EL (cell line): ENCODE measurements around the gene GNG12.

ENCODE experiments used
- DNase-seq: peaks from one replicate; pipeline ENCODE4 v3.0.0-alpha.2; 2016

Gene GNG12

GRCh38 chr1:67839826-67840225 is 6.6 kb upstream of the GNG12 start:
- DNase-seq, result no peak

GRCh38 chr1:67838180-67838910 is 5.1 kb upstream of the GNG12 start:
- DNase-seq, result peak; percentile 39

DNA sequence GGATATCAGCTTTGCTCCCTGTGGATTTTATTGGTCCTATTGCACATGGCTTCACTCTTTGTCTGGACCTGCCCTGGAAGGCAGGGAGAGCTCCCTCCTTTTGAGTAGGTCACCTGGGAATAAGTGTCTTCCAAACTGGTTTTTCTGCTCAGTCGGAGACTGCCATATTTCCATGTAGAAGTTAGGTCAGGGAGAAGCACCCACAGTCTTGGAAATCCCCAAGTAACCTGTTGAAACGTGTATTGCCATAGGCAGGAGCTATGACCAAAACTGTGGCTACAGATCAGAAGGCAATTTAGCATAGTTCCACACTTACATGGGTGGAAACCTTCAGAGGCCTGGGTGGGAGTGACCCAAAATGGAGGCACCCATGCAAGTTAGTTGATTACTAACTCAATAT is 3.5 kb upstream of the GNG12 start:
- no peak for DNase-seq

DNA sequence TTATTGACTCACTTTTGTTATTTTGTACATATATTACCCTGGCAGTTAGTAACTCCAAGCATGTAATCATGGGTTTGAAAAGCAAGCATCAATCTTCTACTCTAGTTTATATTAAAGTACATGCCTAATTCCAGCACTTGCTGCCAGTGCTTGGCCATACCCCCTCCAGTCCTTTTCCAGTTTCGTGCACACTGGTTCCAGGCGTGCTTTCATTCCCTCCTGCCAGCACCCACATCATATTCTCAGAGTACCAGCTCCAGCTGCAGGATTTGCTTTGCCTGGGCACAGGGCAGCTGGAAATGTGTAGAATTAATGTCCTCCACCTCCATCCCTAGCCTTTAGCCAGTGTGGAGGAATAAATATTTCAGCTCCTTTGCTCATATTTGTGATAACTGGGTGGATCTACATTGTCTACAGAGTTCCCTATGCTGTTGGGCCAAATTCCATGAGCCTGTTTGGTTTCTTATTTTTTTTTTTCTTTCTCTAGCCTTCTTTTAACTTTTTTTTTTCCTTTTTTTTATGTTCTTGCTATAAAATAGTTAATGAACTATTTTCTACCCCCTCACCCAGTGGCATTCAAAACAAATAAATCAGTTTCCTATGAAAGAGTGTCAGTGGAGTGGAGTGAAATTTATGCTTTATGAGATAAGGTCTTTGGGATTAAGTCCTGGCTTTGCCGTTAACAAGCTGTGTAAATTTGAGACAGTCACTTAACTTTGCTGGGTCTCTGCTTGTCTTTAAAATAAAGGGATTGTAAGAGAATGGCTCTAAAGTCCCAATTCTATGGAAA is 2.6 kb upstream of the GNG12 start:
- no peak for DNase-seq

DNA sequence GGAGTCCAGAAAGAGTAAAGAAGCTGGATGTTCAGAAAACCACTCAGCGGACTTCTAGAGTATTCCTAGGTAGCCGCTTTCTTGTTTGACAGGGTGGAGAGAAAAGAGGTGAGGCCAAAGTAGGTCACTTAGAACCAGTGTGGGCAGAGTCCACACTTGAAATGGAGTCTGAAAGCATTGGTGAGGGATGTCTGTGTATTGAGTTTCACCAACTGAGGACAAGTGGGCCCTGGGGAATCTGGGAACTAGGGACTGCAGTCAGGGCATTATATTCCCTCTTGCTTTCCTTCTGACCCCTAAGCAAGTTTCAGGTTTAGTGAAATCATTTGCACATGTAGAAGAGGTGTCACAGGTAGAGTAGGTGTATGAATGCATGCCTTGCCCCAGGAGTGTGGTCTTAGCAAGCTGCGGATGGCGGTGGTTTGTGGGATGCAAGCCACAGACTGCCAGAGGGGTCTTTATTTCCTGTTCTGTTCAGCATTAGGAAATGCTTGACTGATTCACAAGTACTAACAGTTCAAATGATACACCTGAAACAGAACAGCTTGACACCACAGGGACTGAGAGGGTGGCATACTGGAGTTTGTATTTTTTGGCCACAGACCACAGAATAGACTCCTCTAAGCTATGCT is 1.1 kb upstream of the GNG12 start:
- DNase-seq, result no peak

DNA sequence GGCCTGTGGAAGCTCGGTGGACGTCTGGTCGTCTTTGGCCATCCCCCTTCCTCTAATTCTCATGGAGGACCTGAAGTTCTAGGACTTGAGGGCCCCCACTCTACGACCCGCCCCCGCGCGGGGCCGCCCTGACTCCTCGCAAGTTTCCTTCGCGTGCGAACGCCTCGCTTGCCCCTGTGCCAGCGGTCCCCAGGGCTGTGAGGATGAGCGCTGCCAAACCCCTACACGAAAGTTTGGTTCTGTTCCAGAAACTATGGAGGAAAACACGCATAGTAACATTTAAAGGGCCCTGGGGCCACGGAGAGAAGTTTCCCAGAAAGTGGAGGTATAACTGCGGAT is 304 bp upstream of the GNG12 start:
- peak; percentile 76 for DNase-seq

DNA sequence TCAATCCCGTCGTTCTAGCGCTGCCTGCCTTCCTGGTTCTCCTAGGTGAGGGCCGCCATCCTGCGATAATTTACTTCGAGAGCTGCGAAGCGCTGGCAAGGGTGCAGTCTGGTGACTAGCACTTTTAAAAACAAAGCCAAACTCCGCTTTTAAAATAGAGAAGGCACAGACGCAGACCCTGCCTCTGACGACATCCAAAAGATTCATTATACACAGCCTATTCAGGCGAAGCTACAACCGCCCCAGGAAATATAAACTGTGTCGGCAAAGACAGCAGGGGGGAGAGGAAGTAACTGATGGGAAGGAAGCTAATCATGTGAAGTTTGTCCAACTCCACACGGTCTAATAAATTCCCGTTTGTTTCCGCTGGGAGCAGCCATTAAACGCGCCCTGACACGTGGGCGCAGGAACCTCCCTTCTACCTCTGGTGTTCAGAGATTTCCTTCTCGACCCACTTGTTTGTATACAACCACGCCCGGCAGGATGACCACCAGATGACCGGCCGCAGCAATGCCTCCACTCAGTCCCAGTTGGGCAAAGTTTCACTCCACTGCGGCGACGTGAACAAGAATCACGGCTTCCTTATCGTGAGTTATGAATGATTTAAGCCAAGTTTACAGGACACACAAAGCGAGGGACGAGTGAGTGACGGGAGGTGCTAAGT is 1.3 kb downstream of the GNG12 start:
- DNase-seq, result peak; percentile 89

DNA sequence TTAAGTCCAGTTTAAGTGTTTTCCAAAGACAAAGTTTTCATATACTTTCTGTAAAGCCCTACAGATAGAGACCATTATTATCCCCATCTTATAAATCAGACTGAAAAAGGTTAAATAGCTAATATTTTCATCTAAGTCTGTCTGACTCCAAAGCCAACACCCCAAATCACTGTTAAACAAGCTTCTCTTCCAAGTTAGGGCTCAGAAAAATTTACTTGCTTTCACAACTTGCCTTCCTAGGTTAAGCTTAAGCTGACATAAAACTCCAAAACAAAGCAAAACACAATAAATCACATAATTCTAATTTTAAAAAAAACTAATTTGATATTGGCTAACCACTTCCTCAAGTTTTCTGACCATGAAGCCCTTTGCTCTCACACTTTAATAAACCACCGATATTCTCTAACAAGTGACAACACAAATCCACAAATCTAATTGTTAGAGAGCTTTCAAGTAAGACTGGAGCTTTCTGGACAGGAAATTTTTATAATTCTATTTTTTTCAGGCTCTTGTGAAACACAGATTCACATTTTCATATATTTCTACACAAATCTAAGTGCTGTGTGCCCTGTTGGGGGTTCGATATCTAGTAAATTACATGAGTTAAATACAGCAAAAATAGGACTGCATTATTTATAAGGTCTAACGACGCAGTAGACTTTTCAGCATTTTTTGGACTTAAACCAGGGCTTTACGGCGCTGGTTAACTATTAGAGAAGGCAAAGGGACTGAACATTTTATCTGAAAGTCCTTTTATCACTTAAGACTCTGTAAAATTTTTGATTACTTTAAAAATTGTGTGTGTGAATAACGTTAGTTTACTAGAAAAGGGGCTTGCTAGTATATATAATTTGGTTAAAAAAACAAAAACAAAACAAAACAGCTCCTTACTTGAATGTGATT is 2.1 kb downstream of the GNG12 start:
- no peak for DNase-seq

- DNase-seq, result peak; percentile 50
These were observed 3.0 kb downstream of the GNG12 start for GRCh38 chr1:67830226-67830625.

- DNase-seq, result no peak
These were observed 5.6 kb downstream of the GNG12 start for GRCh38 chr1:67827688-67828087.

- no peak for DNase-seq
These were observed 7.7 kb downstream of the GNG12 start for GRCh38 chr1:67825591-67825990.

GRCh38 chr1:67824766-67825165 is 8.5 kb downstream of the GNG12 start:
- no peak for DNase-seq

GRCh38 chr1:67823615-67824014 is 9.7 kb downstream of the GNG12 start:
- DNase-seq, result no peak

- DNase-seq, result no peak
These were observed 12.0 kb downstream of the GNG12 start for GRCh38 chr1:67821263-67821662.

- DNase-seq, result no peak
These were observed 14.5 kb downstream of the GNG12 start for GRCh38 chr1:67818725-67819301.

DNA sequence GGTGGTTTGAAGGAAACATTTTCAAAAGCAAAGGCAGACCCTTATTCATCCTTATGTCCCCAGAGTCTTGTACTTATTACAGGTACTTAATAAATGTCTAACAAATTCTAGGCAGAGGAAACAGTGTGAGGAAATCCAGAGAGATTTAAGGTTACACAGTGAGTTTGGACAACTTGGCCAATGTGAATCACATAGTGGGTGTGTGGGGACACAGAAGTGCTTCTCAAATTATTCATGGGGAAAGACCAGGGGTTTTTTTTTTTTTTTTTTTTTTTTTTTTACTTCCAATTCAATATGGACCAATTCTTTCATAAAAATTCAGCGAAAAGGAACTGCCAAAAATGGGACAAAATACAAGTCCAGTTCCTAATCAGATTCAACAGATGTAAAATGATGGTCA is 15.1 kb downstream of the GNG12 start:
- no peak for DNase-seq

GRCh38 chr1:67817319-67817718 is 15.9 kb downstream of the GNG12 start:
- no peak for DNase-seq

DNA sequence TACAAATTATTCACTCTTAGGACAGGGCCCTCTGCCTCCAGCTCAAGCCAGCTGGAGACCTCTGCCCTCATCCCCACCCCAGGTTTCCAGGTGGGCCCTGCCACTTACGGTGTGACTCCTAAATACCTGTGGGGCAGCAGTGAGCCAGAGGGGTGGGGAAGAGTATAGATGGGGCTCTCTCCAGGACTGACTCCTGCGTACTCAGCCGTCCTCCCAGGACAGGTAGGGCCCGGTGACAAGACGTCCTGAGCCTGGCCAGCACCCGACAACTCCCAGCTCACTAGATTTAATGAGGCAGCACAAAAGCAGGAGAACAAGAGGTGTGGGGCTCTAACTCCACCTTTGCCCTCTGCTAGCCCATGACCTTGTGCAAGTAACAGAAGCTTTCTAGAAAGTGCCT is 16.8 kb downstream of the GNG12 start:
- no peak for DNase-seq

- DNase-seq, result no peak
These were observed 17.2 kb downstream of the GNG12 start for GRCh38 chr1:67816095-67816475.

- no peak for DNase-seq
These were observed 17.8 kb downstream of the GNG12 start for GRCh38 chr1:67815303-67816094.

DNA sequence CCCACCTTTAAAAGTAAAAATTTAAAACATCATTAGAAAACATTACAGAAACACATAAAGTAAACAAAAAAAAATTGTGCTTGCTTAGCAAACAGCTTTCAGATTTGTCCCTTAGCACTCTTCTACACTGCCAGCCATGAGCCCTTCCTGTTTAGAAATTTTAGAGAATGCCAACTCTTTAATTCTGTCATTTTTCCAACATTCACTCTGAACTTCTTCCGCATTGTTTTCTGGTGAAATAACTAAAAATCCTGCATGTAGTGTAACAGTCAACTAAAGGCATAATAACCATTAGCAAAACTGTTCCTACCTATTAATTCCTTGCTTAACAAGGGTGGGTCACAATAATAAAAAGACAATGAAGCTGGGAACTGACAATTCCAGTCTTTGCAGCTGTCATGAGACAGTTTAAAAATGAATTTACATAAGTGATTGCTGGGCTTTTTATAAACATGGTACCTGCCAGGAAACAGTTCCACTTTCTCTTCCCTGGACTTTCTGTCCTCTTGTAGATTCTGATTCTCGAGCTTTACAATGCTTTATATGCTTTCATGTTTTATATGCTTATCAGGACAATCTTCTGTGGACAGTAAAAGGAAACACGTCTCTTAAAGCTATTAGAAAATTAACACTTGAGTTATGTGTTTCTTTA is 19.0 kb downstream of the GNG12 start:
- peak; percentile 65 for DNase-seq
